ENCODE measurements around the gene AQP10. TPM values are rescaled to one million over a fixed set of nuclear protein-coding genes. Genes with fewer than 3 reads are reported as not detected.
"Not testable (repeated sequence)": the region's sequence is repeated elsewhere in the genome, so short reads cannot be mapped to it uniquely, and the experiment has no call there.

AQP10 gene
- total and polyA plus RNA-seq, 3 experiments from 2014 or later, result not detected

- Histone ChIP-seq H3K27ac (ENCODE audit: low read depth, low read length) (no peak overlapping the region), H3K4me1 (ENCODE audit: insufficient read depth, low read length) (peaks cover 94% of the 10 kb centered on the region), H3K9me3 (ENCODE audit: low read length) (no peaks in the 10 kb centered on the region), H3K36me3 (ENCODE audit: insufficient read depth, low read length) (peaks cover 40% of the 10 kb centered on the region), H3K27me3 (ENCODE audit: insufficient read depth, low read length, poor library complexity, severe bottlenecking) (no peaks in the 10 kb centered on the region), H3K4me3 (ENCODE audit: low read length) (peak overlapping the region; percentile 26)
- H3K4me1 Mint-ChIP-seq, result peaks cover 87 to 95% (median 93%) of the 10 kb centered on the region in 3 donors
- no peak for DNase-seq
- peaks cover 30 to 85% (median 34%) of the 10 kb centered on the region in 3 donors for H3K36me3 Mint-ChIP-seq
- no peaks in the 10 kb centered on the region for H3K9me3 Mint-ChIP-seq
- ChIA-PET CTCF (interaction anchor here (1.1 to 26.4 kb wide), 3 partner anchors 6 to 67 kb away, joined by 3 to 591 read pairs (median 591); partner anchors contain the start of genes AQP10, ATP8B2 and HAX1), POLR2A (interaction anchor here (5.4 kb wide), 1 partner anchor 12 kb away, joined by 56 read pairs; the partner anchor contains the start of gene ATP8B2)
- H3K4me3 Mint-ChIP-seq, result peak overlapping the region; percentile 29 to 86 (median 40)
- no peaks in the 10 kb centered on the region for H3K27me3 Mint-ChIP-seq
- H3K27ac Mint-ChIP-seq, result peak overlapping the region; percentile 36 to 97 (median 78)
These were observed 18.0 kb downstream of the AQP10 start for GRCh38 chr1:154338875-154339274.

- Mint-ChIP-seq H3K4me1 (peaks cover 89 to 95% (median 94%) of the 10 kb centered on the region in 3 donors), H3K36me3 (peaks cover 40 to 89% (median 42%) of the 10 kb centered on the region in 3 donors), H3K4me3 (peak overlapping the region in 6 of 7 donors; percentile 39 to 92 (median 82)), H3K27ac (peak overlapping the region; percentile 74 to 99 (median 87))
- ChIA-PET CTCF (interaction anchor here (26.4 kb wide), 1 partner anchor 12 kb away, joined by 591 read pairs; the partner anchor contains the start of genes AQP10 and ATP8B2), POLR2A (interaction anchor here (2.5 kb wide), 1 partner anchor 13 kb away, joined by 22 read pairs; no protein-coding TSS in a partner anchor)
- H3K9me3 ChIP-seq (ENCODE audit: low read length); H3K27me3 ChIP-seq (ENCODE audit: insufficient read depth, low read length, poor library complexity, severe bottlenecking); H3K27ac ChIP-seq (ENCODE audit: low read depth, low read length); H3K27me3 Mint-ChIP-seq; H3K9me3 Mint-ChIP-seq; DNase-seq; H3K4me3 ChIP-seq (ENCODE audit: low read length): not testable (repeated sequence)
- Histone ChIP-seq H3K36me3 (ENCODE audit: insufficient read depth, low read length) (peaks cover 53% of the 10 kb centered on the region), H3K4me1 (ENCODE audit: insufficient read depth, low read length) (peaks cover 99% of the 10 kb centered on the region)
These were observed 20.5 kb downstream of the AQP10 start for GRCh38 chr1:154341366-154341765.

- ChIA-PET POLR2A (interaction anchor here (1.3 to 2.5 kb wide), 3 partner anchors 7 to 70 kb away, joined by 3 to 22 read pairs (median 10); no protein-coding TSS in a partner anchor), CTCF (interaction anchor here (0.5 to 26.4 kb wide), 3 partner anchors 9 to 522 kb away, joined by 5 to 591 read pairs (median 7); partner anchors contain the start of genes AQP10 and ATP8B2)
- peaks cover 98% of the 10 kb centered on the region for H3K4me1 ChIP-seq (ENCODE audit: insufficient read depth, low read length)
- peak overlapping the region; percentile 73 for H3K4me3 ChIP-seq (ENCODE audit: low read length)
- Mint-ChIP-seq H3K36me3 (peaks cover 42 to 93% (median 43%) of the 10 kb centered on the region in 3 donors), H3K27ac (peak overlapping the region; percentile 92 to 99 (median 96)), H3K27me3 (peaks cover 0 to 3% of the 10 kb centered on the region in 2 donors), H3K9me3 (no peaks in the 10 kb centered on the region), H3K4me1 (peaks cover 91 to 98% (median 93%) of the 10 kb centered on the region in 3 donors), H3K4me3 (peak overlapping the region; percentile 86 to 92 (median 89))
- H3K9me3 ChIP-seq (ENCODE audit: low read length), result no peaks in the 10 kb centered on the region
- DNase-seq, result no peak
- no peaks in the 10 kb centered on the region for H3K27me3 ChIP-seq (ENCODE audit: insufficient read depth, low read length, poor library complexity, severe bottlenecking)
- peaks cover 58% of the 10 kb centered on the region for H3K36me3 ChIP-seq (ENCODE audit: insufficient read depth, low read length)
- peak overlapping the region; percentile 59 for H3K27ac ChIP-seq (ENCODE audit: low read depth, low read length)
These were observed 21.2 kb downstream of the AQP10 start for GRCh38 chr1:154342132-154342531.

- ChIA-PET CTCF (interaction anchor here (0.9 to 26.4 kb wide), 8 partner anchors 8 to 143 kb away, joined by 3 to 591 read pairs (median 6); partner anchors contain the start of genes AQP10, ATP8B2 and HAX1), POLR2A (interaction anchor here (0.5 to 2.5 kb wide), 9 partner anchors 8 to 71 kb away, joined by 3 to 22 read pairs (median 7); no protein-coding TSS in a partner anchor)
- Mint-ChIP-seq H3K4me3 (peak overlapping the region; percentile 86 to 92 (median 89)), H3K27me3 (peaks cover 0 to 3% of the 10 kb centered on the region in 2 donors), H3K9me3 (no peaks in the 10 kb centered on the region), H3K4me1 (peaks cover 88 to 95% (median 93%) of the 10 kb centered on the region in 3 donors), H3K27ac (peak overlapping the region; percentile 92 to 99 (median 96)), H3K36me3 (peaks cover 39 to 91% (median 39%) of the 10 kb centered on the region in 3 donors)
- Histone ChIP-seq H3K36me3 (ENCODE audit: insufficient read depth, low read length) (peaks cover 63% of the 10 kb centered on the region), H3K27me3 (ENCODE audit: insufficient read depth, low read length, poor library complexity, severe bottlenecking) (no peaks in the 10 kb centered on the region), H3K9me3 (ENCODE audit: low read length) (no peaks in the 10 kb centered on the region), H3K27ac (ENCODE audit: low read depth, low read length) (peak overlapping the region; percentile 59), H3K4me3 (ENCODE audit: low read length) (peak overlapping the region; percentile 73), H3K4me1 (ENCODE audit: insufficient read depth, low read length) (peaks cover 94% of the 10 kb centered on the region)
- peak; percentile 69 to 87 (median 79) for DNase-seq
These were observed 22.1 kb downstream of the AQP10 start for GRCh38 chr1:154342836-154343472.

- CTCF ChIA-PET, result interaction anchor here (0.9 to 26.4 kb wide), 12 partner anchors 10 to 146 kb away, joined by 3 to 591 read pairs (median 3); partner anchors contain the start of genes AQP10, ATP8B2 and HAX1
- no peaks in the 10 kb centered on the region for H3K27me3 ChIP-seq (ENCODE audit: insufficient read depth, low read length, poor library complexity, severe bottlenecking)
These were observed 24.3 kb downstream of the AQP10 start for GRCh38 chr1:154344977-154345837.

GRCh38 chr1:154346276-154346917, 25.5 kb downstream of the AQP10 start:
- Histone ChIP-seq H3K27me3 (ENCODE audit: insufficient read depth, low read length, poor library complexity, severe bottlenecking) (no peaks in the 10 kb centered on the region), H3K4me1 (ENCODE audit: insufficient read depth, low read length) (peaks cover 65% of the 10 kb centered on the region), H3K27ac (ENCODE audit: low read depth, low read length) (no peak overlapping the region), H3K36me3 (ENCODE audit: insufficient read depth, low read length) (peaks cover 55% of the 10 kb centered on the region), H3K9me3 (ENCODE audit: low read length) (no peaks in the 10 kb centered on the region), H3K4me3 (ENCODE audit: low read length) (no peak overlapping the region)
- Mint-ChIP-seq H3K27ac (peak overlapping the region in 1 of 8 donors; percentile 57), H3K4me3 (peak overlapping the region in 1 of 7 donors; percentile 29), H3K4me1 (peaks cover 67 to 87% (median 80%) of the 10 kb centered on the region in 3 donors), H3K9me3 (no peaks in the 10 kb centered on the region), H3K36me3 (peaks cover 25 to 79% (median 35%) of the 10 kb centered on the region in 3 donors), H3K27me3 (peaks cover 0 to 3% of the 10 kb centered on the region in 2 donors)
- no peak for DNase-seq
- POLR2A ChIA-PET, result no interaction called here
- CTCF ChIA-PET, result interaction anchor here (1.0 to 26.4 kb wide), 5 partner anchors 8 to 69 kb away, joined by 3 to 591 read pairs (median 3); partner anchors contain the start of genes AQP10 and ATP8B2

More at GRCh38 chr1:154344977-154345837, 24.3 kb downstream of the AQP10 start:
- peak overlapping the region; percentile 73 for H3K4me3 ChIP-seq (ENCODE audit: low read length)
- POLR2A ChIA-PET, result interaction anchor here (1.0 to 1.2 kb wide), 3 partner anchors 11 to 19 kb away, joined by 3 to 7 read pairs (median 4); no protein-coding TSS in a partner anchor
- H3K4me1 ChIP-seq (ENCODE audit: insufficient read depth, low read length), result peaks cover 77% of the 10 kb centered on the region
- peaks cover 67% of the 10 kb centered on the region for H3K36me3 ChIP-seq (ENCODE audit: insufficient read depth, low read length)
- peak; percentile 67 to 87 (median 72) for DNase-seq
- Mint-ChIP-seq H3K36me3 (peaks cover 32 to 91% (median 42%) of the 10 kb centered on the region in 3 donors), H3K4me1 (peaks cover 75 to 91% (median 87%) of the 10 kb centered on the region in 3 donors), H3K4me3 (peak overlapping the region; percentile 88 to 97 (median 89)), H3K27ac (peak overlapping the region; percentile 79 to 95 (median 92)), H3K9me3 (no peaks in the 10 kb centered on the region), H3K27me3 (peaks cover 0 to 3% of the 10 kb centered on the region in 2 donors)
- no peaks in the 10 kb centered on the region for H3K9me3 ChIP-seq (ENCODE audit: low read length)
- H3K27ac ChIP-seq (ENCODE audit: low read depth, low read length), result no peak overlapping the region

Measured in CD8-positive, alpha-beta memory T cell (primary cell).